HEK293 (cell line): Measurements from ENCODE around the gene SPTAN1.

ENCODE experiments used
- CTCF ChIA-PET: fragments of 350-600 bp; formaldehyde crosslinking; extraction: SDS; loops from one replicate; lab custom pipeline; 2021; ENCODE audit warnings: antibody characterized with exemption; lab: Yijun Ruan, JAX
- POLR2A ChIA-PET: fragments of 300-600 bp; formaldehyde crosslinking; extraction: SDS; loops from one replicate; lab custom pipeline; 2020; ENCODE audit warnings: antibody characterized with exemption, inconsistent platforms; lab: Yijun Ruan, JAX
- H3K27ac ChIP-seq: fragments of 200-500 bp; sonication (Bioruptor generic); 2 replicates; pipeline ENCODE4 v1.5.1; 2014; ENCODE audit warnings: low read depth, low read length, control low read depth, inconsistent platforms; ENCODE audit errors: extremely low read depth
- H3K36me3 ChIP-seq, 2 experiments: fragments of 200-500 bp in 1 of 2; sonication (Bioruptor generic) in 1 of 2; 1 replicate in 1 of 2; 2 replicates in 1 of 2; pipeline ENCODE4 v1.5.1; 2014 to 2017; ENCODE audit warnings: inconsistent platforms in 2 of 2, low read length in 2 of 2; ENCODE audit not compliant: control insufficient read depth in 2 of 2, insufficient read depth in 1 of 2
- H3K4me1 ChIP-seq: fragments of 200-500 bp; sonication (Bioruptor generic); 2 replicates; pipeline ENCODE4 v1.5.1; 2014; ENCODE audit warnings: mild to moderate bottlenecking, low read length, inconsistent platforms; ENCODE audit not compliant: control insufficient read depth, insufficient read depth
- H3K4me3 ChIP-seq: 2 replicates; pipeline ENCODE4 v1.5.1; 2011; ENCODE audit warnings: low read depth, mild to moderate bottlenecking, control low read depth, low read length, moderate library complexity
- H3K9me3 ChIP-seq: fragments of 200-500 bp; sonication (Bioruptor generic); 2 replicates; pipeline ENCODE4 v1.5.1; 2014; ENCODE audit warnings: low read depth, low read length, inconsistent platforms; ENCODE audit not compliant: control insufficient read depth, insufficient read depth
- GLIS2 ChIP-seq: fragments of 450-650 bp; formaldehyde crosslinking; IDR thresholded peaks from 2 replicates; pipeline ENCODE4 v1.5.1; 2016; ENCODE audit warnings: missing biosample characterization, missing genetic modification characterization
- ZFP37 ChIP-seq: fragments of 450-650 bp; formaldehyde crosslinking; IDR thresholded peaks from 2 replicates; pipeline ENCODE4 v1.5.1; 2016; ENCODE audit warnings: missing biosample characterization, missing genetic modification characterization
- ZNF174 ChIP-seq: fragments of 450-650 bp; formaldehyde crosslinking; IDR thresholded peaks from 2 replicates; pipeline ENCODE4 v1.5.0; 2017; ENCODE audit warnings: missing biosample characterization, mild to moderate bottlenecking, missing genetic modification characterization
- ZNF23 ChIP-seq: fragments of 450-650 bp; formaldehyde crosslinking; IDR thresholded peaks from 2 replicates; pipeline ENCODE4 v1.5.1; 2016; ENCODE audit warnings: missing biosample characterization, missing genetic modification characterization, borderline replicate concordance
- ZNF423 ChIP-seq: fragments of 450-650 bp; formaldehyde crosslinking; IDR thresholded peaks from 2 replicates; pipeline ENCODE4 v1.5.1; 2016; ENCODE audit warnings: missing biosample characterization, missing genetic modification characterization
- ZNF501 ChIP-seq: fragments of 450-650 bp; formaldehyde crosslinking; IDR thresholded peaks from 2 replicates; pipeline ENCODE4 v1.5.1; 2016; ENCODE audit warnings: missing biosample characterization, missing genetic modification characterization
- ZNF514 ChIP-seq: fragments of 450-650 bp; formaldehyde crosslinking; IDR thresholded peaks from 2 replicates; pipeline ENCODE4 v1.5.1; 2016; ENCODE audit warnings: missing biosample characterization, missing genetic modification characterization
- ZNF549 ChIP-seq: fragments of 450-650 bp; IDR thresholded peaks from 2 replicates; pipeline ENCODE4 v1.5.1; 2018; ENCODE audit warnings: missing biosample characterization, missing genetic modification characterization, mild to moderate bottlenecking, inconsistent platforms, moderate library complexity
- ZXDB ChIP-seq: fragments of 450-650 bp; formaldehyde crosslinking; IDR thresholded peaks from 2 replicates; pipeline ENCODE4 v1.5.1; 2016; ENCODE audit warnings: missing biosample characterization, missing genetic modification characterization
- TF ChIP-seq, protein P1 (sequence below): IDR thresholded peaks from 2 replicates; pipeline ENCODE4 v1.6.1; 2011; ENCODE audit warnings: mild to moderate bottlenecking, low read depth, low read length, borderline replicate concordance
- TF ChIP-seq, protein P2 (sequence below): fragments of 450-650 bp; formaldehyde crosslinking; IDR thresholded peaks from 2 replicates; pipeline ENCODE4 v1.5.1; 2016; ENCODE audit warnings: missing biosample characterization, missing genetic modification characterization, borderline replicate concordance
- TF ChIP-seq, protein P3 (sequence below): fragments of 450-650 bp; formaldehyde crosslinking; IDR thresholded peaks from 2 replicates; pipeline ENCODE4 v1.5.1; 2016; ENCODE audit warnings: missing biosample characterization, missing genetic modification characterization
- TF ChIP-seq, protein P4 (sequence below): fragments of 450-650 bp; formaldehyde crosslinking; IDR thresholded peaks from 2 replicates; pipeline ENCODE4 v1.5.1; 2016; ENCODE audit warnings: missing biosample characterization, missing genetic modification characterization
- TF ChIP-seq, protein P5 (sequence below): fragments of 450-650 bp; formaldehyde crosslinking; IDR thresholded peaks from 2 replicates; pipeline ENCODE4 v1.5.1; 2016; ENCODE audit warnings: missing biosample characterization, missing genetic modification characterization
- TF ChIP-seq, protein P6 (sequence below): sonication (generic); formaldehyde crosslinking; IDR thresholded peaks from 2 replicates; pipeline ENCODE4 v1.8.1; 2022; ENCODE audit warnings: mild to moderate bottlenecking, moderate library complexity, missing genetic modification reagents
- TF ChIP-seq, protein P7 (sequence below): fragments of 450-650 bp; formaldehyde crosslinking; IDR thresholded peaks from 2 replicates; pipeline ENCODE4 v1.5.1; 2017; ENCODE audit warnings: missing biosample characterization, missing genetic modification characterization

SPTAN1 gene

DNA sequence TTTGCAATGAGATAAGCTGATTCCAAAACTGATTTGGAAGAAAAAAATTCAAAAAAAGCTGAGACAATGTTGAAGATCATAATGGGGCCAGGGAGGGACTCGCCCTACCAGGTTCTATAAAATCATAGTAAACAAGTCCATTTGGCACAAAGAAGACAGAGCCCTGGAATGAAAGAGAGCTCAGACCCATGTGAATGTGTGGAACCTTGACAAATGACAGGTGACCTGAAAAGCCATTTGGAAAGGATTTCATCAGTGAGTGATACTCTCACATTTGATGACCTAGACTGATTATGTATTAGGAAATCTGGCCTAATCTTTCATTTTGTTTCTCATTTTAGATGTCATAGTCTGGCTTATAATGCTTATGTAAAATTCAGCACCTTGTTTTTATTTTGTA, 26.8 kb downstream of the SPTAN1 start:
- CTCF ChIA-PET: interaction anchor here (0.6 to 1.0 kb wide), 3 partner anchors 32 to 217 kb away, joined by 3 to 4 read pairs (median 3); no protein-coding TSS in a partner anchor
- H3K27ac ChIP-seq: no peak overlapping the region
- peaks cover 47 to 97% of the 10 kb centered on the region in 2 experiments for H3K36me3 ChIP-seq
- no peak overlapping the region for H3K4me3 ChIP-seq
- H3K9me3 ChIP-seq: no peaks in the 10 kb centered on the region
- POLR2A ChIA-PET: interaction anchor here (1.4 to 1.5 kb wide), 2 partner anchors 25 to 27 kb away, joined by 5 to 6 read pairs; partner anchors contain the start of gene SPTAN1
- no peak for TF ChIP-seq ZFP37 (tag by site-specific recombination)
- TF ChIP-seq, protein P1, sequence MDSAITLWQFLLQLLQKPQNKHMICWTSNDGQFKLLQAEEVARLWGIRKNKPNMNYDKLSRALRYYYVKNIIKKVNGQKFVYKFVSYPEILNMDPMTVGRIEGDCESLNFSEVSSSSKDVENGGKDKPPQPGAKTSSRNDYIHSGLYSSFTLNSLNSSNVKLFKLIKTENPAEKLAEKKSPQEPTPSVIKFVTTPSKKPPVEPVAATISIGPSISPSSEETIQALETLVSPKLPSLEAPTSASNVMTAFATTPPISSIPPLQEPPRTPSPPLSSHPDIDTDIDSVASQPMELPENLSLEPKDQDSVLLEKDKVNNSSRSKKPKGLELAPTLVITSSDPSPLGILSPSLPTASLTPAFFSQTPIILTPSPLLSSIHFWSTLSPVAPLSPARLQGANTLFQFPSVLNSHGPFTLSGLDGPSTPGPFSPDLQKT: no peak
- TF ChIP-seq, protein P2, sequence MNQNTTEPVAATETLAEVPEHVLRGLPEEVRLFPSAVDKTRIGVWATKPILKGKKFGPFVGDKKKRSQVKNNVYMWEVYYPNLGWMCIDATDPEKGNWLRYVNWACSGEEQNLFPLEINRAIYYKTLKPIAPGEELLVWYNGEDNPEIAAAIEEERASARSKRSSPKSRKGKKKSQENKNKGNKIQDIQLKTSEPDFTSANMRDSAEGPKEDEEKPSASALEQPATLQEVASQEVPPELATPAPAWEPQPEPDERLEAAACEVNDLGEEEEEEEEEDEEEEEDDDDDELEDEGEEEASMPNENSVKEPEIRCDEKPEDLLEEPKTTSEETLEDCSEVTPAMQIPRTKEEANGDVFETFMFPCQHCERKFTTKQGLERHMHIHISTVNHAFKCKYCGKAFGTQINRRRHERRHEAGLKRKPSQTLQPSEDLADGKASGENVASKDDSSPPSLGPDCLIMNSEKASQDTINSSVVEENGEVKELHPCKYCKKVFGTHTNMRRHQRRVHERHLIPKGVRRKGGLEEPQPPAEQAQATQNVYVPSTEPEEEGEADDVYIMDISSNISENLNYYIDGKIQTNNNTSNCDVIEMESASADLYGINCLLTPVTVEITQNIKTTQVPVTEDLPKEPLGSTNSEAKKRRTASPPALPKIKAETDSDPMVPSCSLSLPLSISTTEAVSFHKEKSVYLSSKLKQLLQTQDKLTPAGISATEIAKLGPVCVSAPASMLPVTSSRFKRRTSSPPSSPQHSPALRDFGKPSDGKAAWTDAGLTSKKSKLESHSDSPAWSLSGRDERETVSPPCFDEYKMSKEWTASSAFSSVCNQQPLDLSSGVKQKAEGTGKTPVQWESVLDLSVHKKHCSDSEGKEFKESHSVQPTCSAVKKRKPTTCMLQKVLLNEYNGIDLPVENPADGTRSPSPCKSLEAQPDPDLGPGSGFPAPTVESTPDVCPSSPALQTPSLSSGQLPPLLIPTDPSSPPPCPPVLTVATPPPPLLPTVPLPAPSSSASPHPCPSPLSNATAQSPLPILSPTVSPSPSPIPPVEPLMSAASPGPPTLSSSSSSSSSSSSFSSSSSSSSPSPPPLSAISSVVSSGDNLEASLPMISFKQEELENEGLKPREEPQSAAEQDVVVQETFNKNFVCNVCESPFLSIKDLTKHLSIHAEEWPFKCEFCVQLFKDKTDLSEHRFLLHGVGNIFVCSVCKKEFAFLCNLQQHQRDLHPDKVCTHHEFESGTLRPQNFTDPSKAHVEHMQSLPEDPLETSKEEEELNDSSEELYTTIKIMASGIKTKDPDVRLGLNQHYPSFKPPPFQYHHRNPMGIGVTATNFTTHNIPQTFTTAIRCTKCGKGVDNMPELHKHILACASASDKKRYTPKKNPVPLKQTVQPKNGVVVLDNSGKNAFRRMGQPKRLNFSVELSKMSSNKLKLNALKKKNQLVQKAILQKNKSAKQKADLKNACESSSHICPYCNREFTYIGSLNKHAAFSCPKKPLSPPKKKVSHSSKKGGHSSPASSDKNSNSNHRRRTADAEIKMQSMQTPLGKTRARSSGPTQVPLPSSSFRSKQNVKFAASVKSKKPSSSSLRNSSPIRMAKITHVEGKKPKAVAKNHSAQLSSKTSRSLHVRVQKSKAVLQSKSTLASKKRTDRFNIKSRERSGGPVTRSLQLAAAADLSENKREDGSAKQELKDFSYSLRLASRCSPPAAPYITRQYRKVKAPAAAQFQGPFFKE (tag by site-specific recombination): no peak
- no peak for TF ChIP-seq ZNF423 (tag by site-specific recombination)
- TF ChIP-seq, protein P3, sequence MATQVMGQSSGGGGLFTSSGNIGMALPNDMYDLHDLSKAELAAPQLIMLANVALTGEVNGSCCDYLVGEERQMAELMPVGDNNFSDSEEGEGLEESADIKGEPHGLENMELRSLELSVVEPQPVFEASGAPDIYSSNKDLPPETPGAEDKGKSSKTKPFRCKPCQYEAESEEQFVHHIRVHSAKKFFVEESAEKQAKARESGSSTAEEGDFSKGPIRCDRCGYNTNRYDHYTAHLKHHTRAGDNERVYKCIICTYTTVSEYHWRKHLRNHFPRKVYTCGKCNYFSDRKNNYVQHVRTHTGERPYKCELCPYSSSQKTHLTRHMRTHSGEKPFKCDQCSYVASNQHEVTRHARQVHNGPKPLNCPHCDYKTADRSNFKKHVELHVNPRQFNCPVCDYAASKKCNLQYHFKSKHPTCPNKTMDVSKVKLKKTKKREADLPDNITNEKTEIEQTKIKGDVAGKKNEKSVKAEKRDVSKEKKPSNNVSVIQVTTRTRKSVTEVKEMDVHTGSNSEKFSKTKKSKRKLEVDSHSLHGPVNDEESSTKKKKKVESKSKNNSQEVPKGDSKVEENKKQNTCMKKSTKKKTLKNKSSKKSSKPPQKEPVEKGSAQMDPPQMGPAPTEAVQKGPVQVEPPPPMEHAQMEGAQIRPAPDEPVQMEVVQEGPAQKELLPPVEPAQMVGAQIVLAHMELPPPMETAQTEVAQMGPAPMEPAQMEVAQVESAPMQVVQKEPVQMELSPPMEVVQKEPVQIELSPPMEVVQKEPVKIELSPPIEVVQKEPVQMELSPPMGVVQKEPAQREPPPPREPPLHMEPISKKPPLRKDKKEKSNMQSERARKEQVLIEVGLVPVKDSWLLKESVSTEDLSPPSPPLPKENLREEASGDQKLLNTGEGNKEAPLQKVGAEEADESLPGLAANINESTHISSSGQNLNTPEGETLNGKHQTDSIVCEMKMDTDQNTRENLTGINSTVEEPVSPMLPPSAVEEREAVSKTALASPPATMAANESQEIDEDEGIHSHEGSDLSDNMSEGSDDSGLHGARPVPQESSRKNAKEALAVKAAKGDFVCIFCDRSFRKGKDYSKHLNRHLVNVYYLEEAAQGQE (tag by site-specific recombination): no peak
- TF ChIP-seq, all 188 proteins: peak for 0
- no peaks in the 10 kb centered on the region for H3K4me1 ChIP-seq

DNA sequence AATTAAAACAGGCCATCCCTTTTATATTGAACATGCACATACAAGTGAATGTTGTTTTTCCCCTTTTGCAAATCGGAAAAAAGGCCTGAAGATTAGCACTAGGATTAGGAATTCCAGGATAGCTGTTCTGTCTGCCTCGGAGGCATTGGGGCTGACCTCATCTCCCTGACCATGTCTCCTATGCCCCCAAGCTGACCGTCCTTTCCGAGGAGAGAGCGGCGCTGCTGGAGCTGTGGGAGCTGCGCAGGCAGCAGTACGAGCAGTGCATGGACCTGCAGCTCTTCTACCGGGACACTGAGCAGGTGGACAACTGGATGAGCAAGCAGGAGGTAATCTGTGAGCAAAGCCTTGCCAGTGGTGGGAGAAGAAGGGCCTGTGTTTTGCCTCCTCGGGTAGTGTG, 28.3 kb downstream of the SPTAN1 start:
- Histone ChIP-seq H3K36me3 (peaks cover 52 to 98% of the 10 kb centered on the region in 2 experiments), H3K4me1 (no peaks in the 10 kb centered on the region), H3K27ac (no peak overlapping the region), H3K9me3 (no peaks in the 10 kb centered on the region), H3K4me3 (no peak overlapping the region)
- POLR2A ChIA-PET: interaction anchor here (1.0 kb wide), 1 partner anchor 31 kb away, joined by 3 read pairs; no protein-coding TSS in a partner anchor
- CTCF ChIA-PET: interaction anchor here (0.6 kb wide), 1 partner anchor 354 kb away, joined by 4 read pairs; no protein-coding TSS in a partner anchor
- no peak for TF ChIP-seq GLIS2
- TF ChIP-seq, protein P4, sequence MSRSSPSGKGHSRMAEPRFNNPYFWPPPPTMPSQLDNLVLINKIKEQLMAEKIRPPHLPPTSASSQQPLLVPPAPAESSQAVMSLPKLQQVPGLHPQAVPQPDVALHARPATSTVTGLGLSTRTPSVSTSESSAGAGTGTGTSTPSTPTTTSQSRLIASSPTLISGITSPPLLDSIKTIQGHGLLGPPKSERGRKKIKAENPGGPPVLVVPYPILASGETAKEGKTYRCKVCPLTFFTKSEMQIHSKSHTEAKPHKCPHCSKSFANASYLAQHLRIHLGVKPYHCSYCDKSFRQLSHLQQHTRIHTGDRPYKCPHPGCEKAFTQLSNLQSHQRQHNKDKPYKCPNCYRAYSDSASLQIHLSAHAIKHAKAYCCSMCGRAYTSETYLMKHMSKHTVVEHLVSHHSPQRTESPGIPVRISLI (tag by site-specific recombination): no peak
- TF ChIP-seq ZNF514 (tag by site-specific recombination): no peak
- TF ChIP-seq ZNF23 (tag by site-specific recombination): no peak
- TF ChIP-seq, protein P5, sequence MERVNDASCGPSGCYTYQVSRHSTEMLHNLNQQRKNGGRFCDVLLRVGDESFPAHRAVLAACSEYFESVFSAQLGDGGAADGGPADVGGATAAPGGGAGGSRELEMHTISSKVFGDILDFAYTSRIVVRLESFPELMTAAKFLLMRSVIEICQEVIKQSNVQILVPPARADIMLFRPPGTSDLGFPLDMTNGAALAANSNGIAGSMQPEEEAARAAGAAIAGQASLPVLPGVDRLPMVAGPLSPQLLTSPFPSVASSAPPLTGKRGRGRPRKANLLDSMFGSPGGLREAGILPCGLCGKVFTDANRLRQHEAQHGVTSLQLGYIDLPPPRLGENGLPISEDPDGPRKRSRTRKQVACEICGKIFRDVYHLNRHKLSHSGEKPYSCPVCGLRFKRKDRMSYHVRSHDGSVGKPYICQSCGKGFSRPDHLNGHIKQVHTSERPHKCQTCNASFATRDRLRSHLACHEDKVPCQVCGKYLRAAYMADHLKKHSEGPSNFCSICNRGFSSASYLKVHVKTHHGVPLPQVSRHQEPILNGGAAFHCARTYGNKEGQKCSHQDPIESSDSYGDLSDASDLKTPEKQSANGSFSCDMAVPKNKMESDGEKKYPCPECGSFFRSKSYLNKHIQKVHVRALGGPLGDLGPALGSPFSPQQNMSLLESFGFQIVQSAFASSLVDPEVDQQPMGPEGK (tag by site-specific recombination): no peak
- no peak for TF ChIP-seq ZXDB (tag by site-specific recombination)
- no peak for TF ChIP-seq ZNF549 (tag by site-specific recombination)
- TF ChIP-seq, protein P6, sequence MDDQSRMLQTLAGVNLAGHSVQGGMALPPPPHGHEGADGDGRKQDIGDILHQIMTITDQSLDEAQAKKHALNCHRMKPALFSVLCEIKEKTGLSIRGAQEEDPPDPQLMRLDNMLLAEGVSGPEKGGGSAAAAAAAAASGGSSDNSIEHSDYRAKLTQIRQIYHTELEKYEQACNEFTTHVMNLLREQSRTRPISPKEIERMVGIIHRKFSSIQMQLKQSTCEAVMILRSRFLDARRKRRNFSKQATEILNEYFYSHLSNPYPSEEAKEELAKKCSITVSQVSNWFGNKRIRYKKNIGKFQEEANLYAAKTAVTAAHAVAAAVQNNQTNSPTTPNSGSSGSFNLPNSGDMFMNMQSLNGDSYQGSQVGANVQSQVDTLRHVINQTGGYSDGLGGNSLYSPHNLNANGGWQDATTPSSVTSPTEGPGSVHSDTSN (CRISPR knock-in tag): no peak
- TF ChIP-seq ZNF174: no peak
- TF ChIP-seq, protein P7, sequence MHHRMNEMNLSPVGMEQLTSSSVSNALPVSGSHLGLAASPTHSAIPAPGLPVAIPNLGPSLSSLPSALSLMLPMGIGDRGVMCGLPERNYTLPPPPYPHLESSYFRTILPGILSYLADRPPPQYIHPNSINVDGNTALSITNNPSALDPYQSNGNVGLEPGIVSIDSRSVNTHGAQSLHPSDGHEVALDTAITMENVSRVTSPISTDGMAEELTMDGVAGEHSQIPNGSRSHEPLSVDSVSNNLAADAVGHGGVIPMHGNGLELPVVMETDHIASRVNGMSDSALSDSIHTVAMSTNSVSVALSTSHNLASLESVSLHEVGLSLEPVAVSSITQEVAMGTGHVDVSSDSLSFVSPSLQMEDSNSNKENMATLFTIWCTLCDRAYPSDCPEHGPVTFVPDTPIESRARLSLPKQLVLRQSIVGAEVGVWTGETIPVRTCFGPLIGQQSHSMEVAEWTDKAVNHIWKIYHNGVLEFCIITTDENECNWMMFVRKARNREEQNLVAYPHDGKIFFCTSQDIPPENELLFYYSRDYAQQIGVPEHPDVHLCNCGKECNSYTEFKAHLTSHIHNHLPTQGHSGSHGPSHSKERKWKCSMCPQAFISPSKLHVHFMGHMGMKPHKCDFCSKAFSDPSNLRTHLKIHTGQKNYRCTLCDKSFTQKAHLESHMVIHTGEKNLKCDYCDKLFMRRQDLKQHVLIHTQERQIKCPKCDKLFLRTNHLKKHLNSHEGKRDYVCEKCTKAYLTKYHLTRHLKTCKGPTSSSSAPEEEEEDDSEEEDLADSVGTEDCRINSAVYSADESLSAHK (tag by site-specific recombination): no peak
- no peak for TF ChIP-seq ZNF501 (tag by site-specific recombination)
